Karpas-422 (cell line): Measurements from ENCODE around the gene SIGLEC15. TPM values are rescaled to one million over a fixed set of nuclear protein-coding genes. Genes with fewer than 3 reads are reported as not detected.

ENCODE experiments used
- DNase-seq: peaks from one replicate; pipeline ENCODE4 v3.0.0-alpha.2; 2015
- H2AFZ ChIP-seq: fragments of 200-600 bp; sonication (generic); 2 replicates; pipeline ENCODE4 v1.6.1; 2014; ENCODE audit warnings: antibody characterized with exemption, low read length, mixed read lengths
- H3K27ac ChIP-seq: fragments of 200-600 bp; sonication (generic); 2 replicates; pipeline ENCODE4 v1.5.1; 2014; ENCODE audit warnings: mild to moderate bottlenecking, low read length, moderate library complexity
- H3K27me3 ChIP-seq: fragments of 200-600 bp; sonication (generic); 2 replicates; pipeline ENCODE4 v1.6.1; 2014; ENCODE audit warnings: low read length, mixed read lengths
- H3K36me3 ChIP-seq: fragments of 200-600 bp; sonication (generic); 2 replicates; pipeline ENCODE4 v1.6.1; 2014; ENCODE audit warnings: low read length, mixed read lengths; ENCODE audit not compliant: insufficient read depth
- H3K4me1 ChIP-seq: fragments of 200-600 bp; sonication (generic); 2 replicates; pipeline ENCODE4 v1.6.1; 2014; ENCODE audit warnings: mild to moderate bottlenecking, low read length, mixed read lengths
- H3K4me2 ChIP-seq: fragments of 200-600 bp; sonication (generic); 2 replicates; pipeline ENCODE4 v1.6.1; 2014; ENCODE audit warnings: low read length, low read depth, mild to moderate bottlenecking; ENCODE audit not compliant: poor library complexity, severe bottlenecking
- H3K4me3 ChIP-seq: fragments of 200-600 bp; sonication (generic); 2 replicates; pipeline ENCODE4 v1.5.1; 2014; ENCODE audit warnings: mild to moderate bottlenecking, antibody characterized with exemption, low read length, mixed read lengths
- H3K79me2 ChIP-seq: fragments of 200-600 bp; sonication (generic); 2 replicates; pipeline ENCODE4 v1.6.1; 2014; ENCODE audit warnings: mild to moderate bottlenecking, low read length, mixed read lengths
- H3K9ac ChIP-seq: fragments of 200-600 bp; sonication (generic); 2 replicates; pipeline ENCODE4 v1.6.0; 2014; ENCODE audit warnings: low read length
- H3K9me2 ChIP-seq: fragments of 200-600 bp; sonication (generic), shearing (Covaris generic); replicated peaks from 2 replicates; pipeline ENCODE4 v1.6.0; 2014; ENCODE audit warnings: mild to moderate bottlenecking, low read length, moderate library complexity; ENCODE audit not compliant: insufficient read depth
- H3K9me3 ChIP-seq: fragments of 300-700, 200-600 bp; sonication (generic); 2 replicates; pipeline ENCODE4 v1.6.1; 2014; ENCODE audit warnings: low read length, mixed read lengths
- H4K20me1 ChIP-seq: fragments of 200-600 bp; sonication (generic); 2 replicates; pipeline ENCODE4 v1.6.1; 2014; ENCODE audit warnings: mild to moderate bottlenecking, antibody characterized with exemption, low read length, low read depth; ENCODE audit not compliant: insufficient read depth
- total RNA-seq: library from RNA; depleted of rRNA; stranded (reverse); fragments of >200 nt; shearing (Covaris generic); gene quantifications from 2 replicates; pipeline ENCODE4 v1.2.3, GENCODE V29; 2014; ENCODE audit warnings: low replicate concordance

Gene SIGLEC15
- total RNA-seq, 1 experiment from 2014 or later = 1.6 TPM

- no peak for DNase-seq
- no peaks in the 10 kb centered on the region for H3K4me1 ChIP-seq
- no peaks in the 10 kb centered on the region for H3K79me2 ChIP-seq
- no peak overlapping the region for H3K9ac ChIP-seq
- H3K36me3 ChIP-seq = no peaks in the 10 kb centered on the region
- H3K27me3 ChIP-seq = no peaks in the 10 kb centered on the region
- H3K9me2 ChIP-seq = no peaks in the 10 kb centered on the region
- no peak overlapping the region for H3K4me2 ChIP-seq
- no peak overlapping the region for H3K4me3 ChIP-seq
- H4K20me1 ChIP-seq = no peaks in the 10 kb centered on the region
- H2AFZ ChIP-seq = no peak overlapping the region
- no peak overlapping the region for H3K27ac ChIP-seq
- H3K9me3 ChIP-seq = no peaks in the 10 kb centered on the region
These were observed 38.5 kb upstream of the SIGLEC15 start for GRCh38 chr18:45786941-45787340.

DNA sequence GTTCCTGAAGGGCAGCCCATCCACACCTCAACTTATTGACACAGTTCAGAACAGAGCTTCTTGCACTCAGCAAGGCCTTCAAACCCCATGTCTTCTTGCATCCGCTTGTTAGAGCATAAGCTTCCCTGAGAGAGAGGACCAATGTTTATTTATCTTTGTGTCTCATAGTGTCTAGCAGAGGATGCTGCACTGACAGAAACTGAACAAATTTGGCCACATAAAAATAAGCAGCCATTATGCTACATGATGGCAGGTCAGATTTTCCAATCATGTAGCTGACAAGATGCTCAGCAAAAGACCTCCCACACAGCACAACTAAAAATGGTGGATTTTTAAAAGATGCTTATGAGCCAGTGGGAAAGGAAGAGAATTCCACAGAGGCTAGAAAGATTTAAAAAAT, 38.1 kb upstream of the SIGLEC15 start:
- H3K36me3 ChIP-seq = no peaks in the 10 kb centered on the region
- no peak overlapping the region for H3K4me3 ChIP-seq
- H2AFZ ChIP-seq = no peak overlapping the region
- DNase-seq = peak; percentile 5
- H3K9ac ChIP-seq = no peak overlapping the region
- no peak overlapping the region for H3K27ac ChIP-seq
- H3K4me2 ChIP-seq = no peak overlapping the region
- no peaks in the 10 kb centered on the region for H3K4me1 ChIP-seq
- no peaks in the 10 kb centered on the region for H3K9me3 ChIP-seq
- H3K27me3 ChIP-seq = no peaks in the 10 kb centered on the region
- H3K9me2 ChIP-seq = no peaks in the 10 kb centered on the region
- H3K79me2 ChIP-seq = no peaks in the 10 kb centered on the region
- no peaks in the 10 kb centered on the region for H4K20me1 ChIP-seq

DNA sequence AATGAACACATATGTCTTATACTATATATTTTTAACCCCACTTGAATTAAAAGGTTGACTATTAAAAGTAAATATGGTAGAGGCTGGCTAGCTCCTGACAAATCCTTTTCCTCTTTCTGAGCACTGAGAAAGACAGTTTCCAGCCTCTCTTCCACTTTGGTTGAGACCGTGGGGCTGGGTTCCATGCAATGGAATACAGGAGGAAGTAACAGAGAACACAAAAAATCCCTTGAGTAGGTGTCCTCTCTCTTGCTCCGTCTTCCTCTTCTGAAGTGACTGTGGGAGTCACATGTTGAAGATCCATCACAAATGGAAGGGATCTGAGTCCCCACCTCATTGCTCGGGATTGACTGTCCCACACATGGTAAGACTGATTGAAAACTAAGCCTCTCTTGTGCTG, 36.6 kb upstream of the SIGLEC15 start:
- Histone ChIP-seq H4K20me1 (no peaks in the 10 kb centered on the region), H3K4me1 (peaks cover 5% of the 10 kb centered on the region), H3K4me2 (no peak overlapping the region), H3K9me2 (no peaks in the 10 kb centered on the region), H3K27me3 (no peaks in the 10 kb centered on the region), H3K4me3 (no peak overlapping the region), H3K27ac (no peak overlapping the region), H3K9ac (no peak overlapping the region), H3K79me2 (no peaks in the 10 kb centered on the region), H3K9me3 (no peaks in the 10 kb centered on the region), H2AFZ (peak overlapping the region; percentile 35; the same call in 1 of the 2 replicates), H3K36me3 (no peaks in the 10 kb centered on the region)
- DNase-seq = peak; percentile 7

GRCh38 chr18:45792506-45793263, 32.8 kb upstream of the SIGLEC15 start:
- Histone ChIP-seq H3K9me3 (no peaks in the 10 kb centered on the region), H3K4me2 (no peak overlapping the region), H3K4me1 (peaks cover 5% of the 10 kb centered on the region), H3K79me2 (no peaks in the 10 kb centered on the region), H3K9me2 (no peaks in the 10 kb centered on the region), H2AFZ (no peak overlapping the region), H3K9ac (no peak overlapping the region), H3K27ac (no peak overlapping the region), H3K36me3 (no peaks in the 10 kb centered on the region), H4K20me1 (no peaks in the 10 kb centered on the region), H3K4me3 (no peak overlapping the region), H3K27me3 (no peaks in the 10 kb centered on the region)
- DNase-seq = peak; percentile 32

DNA sequence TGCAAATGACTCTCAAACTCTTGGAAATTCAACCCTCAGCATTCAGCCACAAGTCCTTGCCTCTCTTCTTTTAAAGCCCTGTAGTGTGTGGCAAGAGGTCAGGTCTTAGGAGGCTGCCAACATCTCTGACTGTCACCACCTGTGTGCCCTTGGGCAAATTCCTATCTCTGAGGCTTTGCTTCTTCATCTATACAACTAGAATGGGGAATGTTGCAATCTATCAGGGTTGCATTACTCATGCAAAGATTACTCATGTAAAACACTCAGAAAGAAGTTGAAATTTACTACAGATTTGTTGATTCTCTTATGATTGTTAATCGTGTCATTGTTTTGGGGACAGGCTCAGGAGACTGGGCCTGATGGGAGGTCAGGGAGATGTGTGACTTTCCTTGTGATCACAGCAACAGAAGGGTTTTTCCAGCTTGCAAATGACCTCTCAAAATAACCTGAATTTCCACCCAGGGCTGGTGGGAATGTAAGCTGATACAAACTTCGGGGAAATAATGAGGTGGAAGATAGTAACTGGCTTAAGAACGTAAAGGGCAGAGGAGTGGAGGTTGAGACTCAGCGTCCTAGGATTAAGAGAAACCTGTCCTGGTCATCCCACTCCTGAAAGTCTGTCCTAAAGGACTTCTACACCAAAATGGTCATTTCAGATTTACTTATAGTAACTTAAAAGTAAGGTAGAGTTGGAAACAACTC, 32.1 kb upstream of the SIGLEC15 start:
- no peaks in the 10 kb centered on the region for H3K9me3 ChIP-seq
- no peaks in the 10 kb centered on the region for H3K27me3 ChIP-seq
- H3K4me1 ChIP-seq = peaks cover 5% of the 10 kb centered on the region
- no peak overlapping the region for H3K27ac ChIP-seq
- H2AFZ ChIP-seq = no peak overlapping the region
- H3K4me2 ChIP-seq = no peak overlapping the region
- H3K9me2 ChIP-seq = no peaks in the 10 kb centered on the region
- peak; percentile 40 for DNase-seq
- H3K36me3 ChIP-seq = no peaks in the 10 kb centered on the region
- no peaks in the 10 kb centered on the region for H3K79me2 ChIP-seq
- H3K9ac ChIP-seq = no peak overlapping the region
- H3K4me3 ChIP-seq = no peak overlapping the region
- H4K20me1 ChIP-seq = no peaks in the 10 kb centered on the region

- Histone ChIP-seq H3K36me3 (no peaks in the 10 kb centered on the region; the same call in 1 of the 2 replicates), H4K20me1 (no peaks in the 10 kb centered on the region), H3K4me2 (no peak overlapping the region), H3K27ac (no peak overlapping the region), H3K4me1 (peaks cover 19% of the 10 kb centered on the region), H3K9ac (no peak overlapping the region), H3K4me3 (no peak overlapping the region), H3K9me3 (peaks cover 7% of the 10 kb centered on the region), H2AFZ (no peak overlapping the region), H3K79me2 (no peaks in the 10 kb centered on the region), H3K27me3 (no peaks in the 10 kb centered on the region), H3K9me2 (no peaks in the 10 kb centered on the region)
- DNase-seq = peak; percentile 38
These were observed 24.0 kb upstream of the SIGLEC15 start for GRCh38 chr18:45801416-45802004.

DNA sequence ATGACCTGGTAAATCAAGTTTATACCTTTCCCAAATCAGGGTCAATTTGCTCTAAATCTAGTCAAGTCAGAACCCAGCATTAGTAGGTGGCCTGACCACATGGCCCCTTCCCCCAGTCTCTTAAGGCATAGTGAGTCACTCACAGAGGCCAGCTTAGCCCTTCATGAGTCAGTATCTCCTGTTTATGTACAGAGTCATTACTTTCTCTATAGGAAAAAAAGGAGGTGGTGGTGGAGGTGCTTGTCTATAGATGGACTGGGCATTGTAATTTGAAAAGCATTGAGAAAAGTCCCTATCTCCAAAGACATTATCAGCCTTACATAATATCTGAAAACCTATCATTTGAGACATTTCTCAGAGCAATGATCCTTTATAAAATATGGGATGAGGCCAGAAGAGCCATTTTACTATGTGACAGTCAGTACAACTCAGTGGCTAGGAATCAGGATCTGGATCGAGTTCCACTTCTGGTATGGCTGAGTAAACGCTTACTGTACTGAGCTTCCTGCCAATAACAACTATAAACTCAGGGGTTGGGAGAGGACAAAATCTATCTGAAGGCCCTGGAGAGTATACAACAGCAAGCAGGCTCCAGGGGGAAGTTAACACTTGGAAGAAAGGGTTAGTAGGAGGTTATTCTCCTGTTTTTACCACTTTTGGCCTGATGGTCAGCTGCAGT, 22.5 kb upstream of the SIGLEC15 start:
- Histone ChIP-seq H3K4me2 (no peak overlapping the region), H3K4me3 (no peak overlapping the region), H3K9me2 (no peaks in the 10 kb centered on the region), H3K4me1 (peaks cover 31% of the 10 kb centered on the region), H4K20me1 (no peaks in the 10 kb centered on the region), H2AFZ (no peak overlapping the region), H3K27ac (no peak overlapping the region), H3K9me3 (peaks cover 7% of the 10 kb centered on the region), H3K36me3 (no peaks in the 10 kb centered on the region; the same call in 1 of the 2 replicates), H3K9ac (no peak overlapping the region), H3K27me3 (no peaks in the 10 kb centered on the region), H3K79me2 (no peaks in the 10 kb centered on the region)
- DNase-seq = peak; percentile 32

DNA sequence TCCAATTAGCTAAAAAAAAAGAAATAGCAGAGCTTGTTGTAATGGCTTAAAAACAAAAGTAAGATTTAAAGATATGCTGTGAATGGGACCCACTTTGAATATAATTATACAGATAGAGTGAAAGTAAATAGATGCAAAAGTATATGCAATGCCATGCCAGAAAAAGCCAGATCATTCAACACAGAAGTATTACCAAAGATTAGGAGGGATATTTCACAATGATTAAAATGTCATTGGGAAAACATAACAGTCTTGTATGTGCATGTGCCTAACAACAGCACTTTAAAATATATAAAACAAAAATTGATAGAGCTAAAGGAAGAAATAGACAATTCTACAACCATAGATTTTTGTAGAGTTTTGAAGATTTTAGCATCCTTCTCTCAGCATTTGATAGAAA, 19.9 kb upstream of the SIGLEC15 start:
- H3K9me2 ChIP-seq = no peaks in the 10 kb centered on the region
- no peaks in the 10 kb centered on the region for H3K27me3 ChIP-seq
- H2AFZ ChIP-seq = peak overlapping the region; percentile 29; the same call in 1 of the 2 replicates
- peak overlapping the region; percentile 44 for H3K4me2 ChIP-seq
- H3K9ac ChIP-seq = no peak overlapping the region
- H3K4me3 ChIP-seq = no peak overlapping the region
- no peaks in the 10 kb centered on the region for H3K79me2 ChIP-seq
- no peaks in the 10 kb centered on the region; the same call in 1 of the 2 replicates for H3K36me3 ChIP-seq
- H3K9me3 ChIP-seq = peaks cover 7% of the 10 kb centered on the region
- DNase-seq = peak; percentile 2
- peak overlapping the region; percentile 23; the same call in 1 of the 2 replicates for H3K27ac ChIP-seq
- no peaks in the 10 kb centered on the region for H4K20me1 ChIP-seq
- H3K4me1 ChIP-seq = peaks cover 31% of the 10 kb centered on the region
